GM03348 (cell line): Measurements from ENCODE around the gene HCRTR1.

Experiments used
- DNase-seq: peaks from one replicate; pipeline ENCODE4 v3.0.0; 2012; ENCODE audit warnings: low spot score

HCRTR1 gene

GRCh38 chr1:31598980-31599379, 18.5 kb upstream of the HCRTR1 start:
- DNase-seq, result no peak

DNA sequence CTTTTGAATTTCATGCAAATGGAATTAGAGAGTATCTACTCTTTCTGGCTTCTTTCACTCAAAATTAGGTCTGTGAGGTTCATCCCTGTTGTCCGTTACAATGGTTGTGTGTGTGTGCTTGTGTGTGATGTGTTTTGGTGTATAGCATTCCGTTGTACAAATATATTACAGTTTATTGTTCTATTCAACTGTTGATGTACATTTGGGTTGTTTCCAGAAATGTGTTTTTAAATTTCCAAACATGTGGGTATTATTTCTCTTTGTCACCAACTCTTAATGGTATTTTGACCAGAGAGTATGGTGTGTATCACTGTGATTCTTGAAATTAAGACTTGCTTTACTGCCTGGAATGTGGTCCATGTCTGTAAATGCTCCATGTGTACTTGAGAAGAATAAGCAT, 16.8 kb upstream of the HCRTR1 start:
- no peak for DNase-seq

DNA sequence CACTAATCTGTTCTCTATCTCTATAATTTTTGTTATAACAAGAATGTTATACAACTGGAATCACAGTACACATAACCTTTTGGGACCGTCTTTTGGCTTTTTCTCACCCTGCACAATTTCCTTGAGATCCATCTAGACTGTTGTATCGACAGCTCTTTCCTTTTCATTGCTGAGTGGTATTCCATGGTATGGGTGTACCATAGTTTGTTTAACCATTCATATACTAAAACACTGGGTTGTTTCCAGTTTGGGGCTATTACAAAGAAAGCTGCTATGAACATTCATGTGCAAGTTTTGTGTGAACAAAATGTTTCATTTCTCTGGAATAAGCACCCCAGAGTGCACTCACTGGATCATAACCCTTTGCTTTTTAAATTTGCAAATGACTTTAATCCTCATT, 15.4 kb upstream of the HCRTR1 start:
- no peak for DNase-seq

- no peak for DNase-seq
Measured at GRCh38 chr1:31605908-31606427, 11.5 kb upstream of the HCRTR1 start.

GRCh38 chr1:31607360-31607759, 10.1 kb upstream of the HCRTR1 start:
- DNase-seq, result no peak

DNA sequence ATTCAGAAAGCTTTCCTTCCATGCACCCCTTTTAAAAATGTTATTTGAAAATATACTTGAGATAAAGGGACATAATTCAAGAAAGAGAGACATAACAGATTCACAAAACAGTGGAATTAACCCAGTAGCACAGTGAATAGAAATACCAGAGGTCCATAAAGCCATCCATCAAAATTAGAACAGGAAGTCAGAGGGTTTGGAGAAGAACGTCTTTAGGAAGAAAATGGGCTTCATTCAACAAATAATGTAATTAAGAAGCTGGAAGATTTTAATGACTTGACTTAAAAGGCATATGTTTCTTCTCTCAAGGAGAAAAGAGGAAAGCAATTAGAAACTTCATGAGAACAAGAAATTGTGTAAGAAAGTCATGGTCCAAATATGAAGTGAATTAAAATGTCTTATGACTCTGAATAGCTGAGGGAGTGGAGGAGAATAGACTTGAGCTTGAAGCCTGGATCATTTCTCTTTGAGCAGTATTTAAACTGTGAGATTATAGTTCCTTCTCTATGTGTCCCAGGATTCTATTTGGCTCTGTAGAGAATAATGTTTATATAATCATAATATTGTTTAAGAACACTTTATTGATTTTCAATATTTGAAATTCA, 7.9 kb upstream of the HCRTR1 start:
- DNase-seq, result no peak

GRCh38 chr1:31614414-31615005, 3.0 kb upstream of the HCRTR1 start:
- DNase-seq, result no peak

DNA sequence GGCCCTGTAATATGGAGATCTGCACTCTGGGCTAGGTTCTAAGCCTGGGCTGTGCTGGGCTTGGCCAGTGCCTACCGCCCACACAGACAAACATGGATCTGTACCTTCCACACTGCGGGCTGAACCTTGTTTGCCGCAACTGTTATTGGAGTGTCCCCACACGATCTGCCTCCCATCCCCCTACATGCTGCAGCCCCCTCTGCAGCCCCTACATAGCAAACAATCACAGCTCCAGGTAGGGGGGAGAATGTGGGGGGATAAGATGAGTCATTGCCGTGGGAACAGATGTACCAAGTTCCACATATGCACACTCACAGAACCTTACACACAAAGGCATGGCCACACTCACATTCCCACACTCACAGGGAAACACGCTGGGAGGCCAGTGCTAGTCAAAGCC, 2.1 kb upstream of the HCRTR1 start:
- DNase-seq, result no peak

DNA sequence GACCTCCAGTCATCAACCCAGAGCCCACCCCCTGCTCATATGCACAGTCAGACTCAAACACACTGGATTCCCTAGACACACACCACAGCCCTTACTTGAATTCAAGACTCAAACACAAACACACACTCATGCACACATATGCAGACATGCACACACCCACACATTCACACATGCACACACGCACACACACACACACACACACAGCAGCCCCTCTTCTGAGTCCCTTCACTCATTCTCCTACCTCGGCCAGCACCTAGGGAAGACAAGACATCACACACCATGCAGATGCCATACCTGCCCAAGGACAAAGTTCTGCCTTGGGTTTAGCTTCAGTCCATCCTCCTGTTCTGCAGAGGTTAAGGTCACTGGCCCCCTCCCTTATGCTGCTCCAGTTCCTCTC, 1.6 kb upstream of the HCRTR1 start:
- DNase-seq, result no peak

DNA sequence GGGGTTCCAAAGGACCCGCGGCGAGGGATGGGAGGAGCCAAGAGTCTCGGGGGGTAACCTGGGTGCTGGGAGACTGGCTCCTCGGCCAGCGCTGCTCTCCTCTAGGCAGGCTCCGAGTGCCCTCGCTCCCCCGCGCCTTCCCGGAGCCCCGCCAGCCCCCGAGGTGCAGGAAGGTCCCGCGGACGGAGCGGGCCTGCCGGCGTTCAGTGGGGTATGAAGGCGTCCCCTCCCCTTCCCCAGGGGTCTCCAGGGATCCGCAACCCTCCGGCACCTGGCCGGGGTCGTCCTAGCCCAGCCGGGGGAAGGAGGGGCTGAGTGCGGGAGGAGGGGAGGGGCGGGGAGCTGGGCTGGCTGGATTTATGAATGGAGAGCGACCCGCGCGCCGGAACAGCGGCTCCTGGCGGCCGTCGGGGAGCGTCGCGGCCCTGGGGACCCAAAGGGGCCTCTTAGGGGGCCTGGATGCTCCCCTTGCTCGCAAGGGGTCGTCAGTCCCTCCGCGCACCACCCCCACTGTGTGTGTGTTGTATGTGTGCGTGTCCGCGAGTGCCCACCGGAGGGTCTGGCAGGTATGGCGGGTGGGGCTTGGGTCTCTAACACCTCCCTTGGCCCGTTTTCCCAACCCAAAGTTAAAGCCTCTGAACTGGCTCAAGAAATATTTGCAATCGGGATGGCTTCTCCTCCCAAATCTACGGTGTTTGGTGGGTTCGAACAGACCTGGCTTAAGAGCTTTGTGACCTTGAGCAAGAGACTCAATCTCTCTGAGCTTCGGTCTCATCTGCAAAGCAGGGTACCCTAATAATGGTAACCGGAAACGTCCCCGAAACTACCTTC, 642 bp downstream of the HCRTR1 start:
- DNase-seq, result peak; percentile 87

GRCh38 chr1:31618916-31619846, 1.7 kb downstream of the HCRTR1 start:
- no peak for DNase-seq

DNA sequence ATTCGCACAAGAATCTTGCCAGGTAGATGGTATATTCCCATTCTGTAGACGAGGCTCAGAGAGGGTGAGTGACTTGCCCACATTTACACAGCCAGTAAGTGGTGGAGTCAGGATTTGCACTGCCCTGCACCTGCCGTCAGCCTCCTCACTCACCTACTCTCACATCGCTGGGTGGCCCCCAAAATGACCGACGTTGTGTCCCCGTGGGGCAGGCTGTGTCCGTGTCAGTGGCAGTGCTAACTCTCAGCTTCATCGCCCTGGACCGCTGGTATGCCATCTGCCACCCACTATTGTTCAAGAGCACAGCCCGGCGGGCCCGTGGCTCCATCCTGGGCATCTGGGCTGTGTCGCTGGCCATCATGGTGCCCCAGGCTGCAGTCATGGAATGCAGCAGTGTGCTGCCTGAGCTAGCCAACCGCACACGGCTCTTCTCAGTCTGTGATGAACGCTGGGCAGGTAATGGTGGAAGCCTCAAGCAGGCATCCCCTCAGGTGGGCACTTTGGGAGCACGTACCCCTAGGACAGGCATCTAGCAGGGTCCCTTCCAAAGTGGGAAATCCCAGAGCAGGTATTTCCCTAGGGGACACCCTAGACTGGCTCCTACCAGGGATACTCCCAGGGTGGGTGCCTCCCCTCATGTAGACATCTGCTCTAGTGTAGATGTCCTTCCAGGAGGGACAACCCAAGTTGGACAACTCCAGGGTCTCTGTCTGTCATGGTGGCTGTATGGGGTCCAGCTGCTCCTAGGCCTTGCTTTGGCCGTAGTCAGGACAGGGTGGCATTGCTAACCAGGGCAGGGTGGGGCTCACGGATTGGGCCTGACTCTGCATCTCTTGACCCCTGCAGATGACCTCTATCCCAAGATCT, 3.4 kb downstream of the HCRTR1 start:
- DNase-seq, result no peak

- no peak for DNase-seq
Measured at GRCh38 chr1:31621498-31621820, 4.0 kb downstream of the HCRTR1 start.

DNA sequence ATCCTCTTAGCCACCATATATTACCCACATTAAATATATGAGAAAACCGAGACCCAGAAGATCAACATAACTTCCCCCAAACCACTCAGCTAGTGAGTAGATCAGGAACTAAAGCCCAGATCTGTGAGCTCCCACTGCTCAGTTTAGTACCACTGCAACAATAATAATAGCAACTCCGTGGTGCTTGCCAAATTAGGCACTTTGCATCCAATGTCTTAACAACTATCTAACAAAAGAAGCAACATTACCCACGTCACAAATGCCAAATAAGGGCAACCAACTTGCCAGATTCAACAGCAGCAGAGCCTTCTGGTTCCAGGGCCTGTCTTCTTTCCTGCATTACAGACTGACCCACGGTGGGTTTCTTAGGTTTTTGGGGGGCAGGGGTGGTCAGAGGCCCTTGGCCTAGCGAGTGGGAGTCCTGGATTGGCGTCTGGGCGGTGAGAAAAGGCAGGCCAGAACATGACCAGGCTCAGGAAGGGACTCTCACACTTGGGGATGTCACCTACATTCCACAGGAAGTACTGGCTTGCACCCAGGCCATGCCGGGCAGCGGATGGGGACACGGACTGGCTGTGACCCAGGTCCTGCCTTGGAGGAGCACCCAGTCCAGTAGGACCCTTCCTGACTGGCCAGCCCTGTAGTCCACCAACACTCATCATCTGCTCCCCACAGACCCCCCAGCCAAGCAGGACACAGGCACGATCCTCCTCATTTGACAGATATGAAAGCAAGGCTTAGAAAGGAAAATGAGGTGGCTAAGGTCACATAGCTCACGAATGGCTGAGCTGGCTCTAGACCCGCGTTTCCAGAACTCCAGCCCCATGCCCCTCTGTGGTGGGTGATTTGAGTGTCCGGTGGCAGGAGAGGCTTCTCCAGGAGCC, 4.6 kb downstream of the HCRTR1 start:
- no peak for DNase-seq

GRCh38 chr1:31623365-31623764, 5.9 kb downstream of the HCRTR1 start:
- DNase-seq, result no peak

- DNase-seq, result no peak
Measured at GRCh38 chr1:31624309-31624708, 6.8 kb downstream of the HCRTR1 start.

GRCh38 chr1:31624731-31625514, 7.4 kb downstream of the HCRTR1 start:
- no peak for DNase-seq

- peak; percentile 72 for DNase-seq
Measured at GRCh38 chr1:31625561-31626222, 8.2 kb downstream of the HCRTR1 start.
